Keratinocyte (primary cell): ENCODE measurements around the gene TNIP1. TPM values are rescaled to one million over a fixed set of nuclear protein-coding genes. Genes with fewer than 3 reads are reported as not detected.

Source experiments
- DNase-seq: peaks from one replicate; pipeline ENCODE4 v3.0.0-alpha.2; 2011; ENCODE audit warnings: low read depth, missing footprints, low spot score
- FAIRE-seq: peaks from 2 replicates; lab custom pipeline; 2011; peaks lifted over from hg19 to GRCh38; lab: Jason Lieb, UNC
- H2AFZ ChIP-seq: 2 replicates; pipeline ENCODE4 v1.6.0; 2012; ENCODE audit warnings: low read length, control low read depth, inconsistent platforms; ENCODE audit not compliant: control insufficient read depth
- H3K27ac ChIP-seq: 2 replicates; pipeline ENCODE4 v1.5.1; 2011; ENCODE audit warnings: low read length; ENCODE audit not compliant: control insufficient read depth, insufficient read depth
- H3K27me3 ChIP-seq: 3 replicates; pipeline ENCODE4 v1.6.0; 2011; ENCODE audit warnings: low read length; ENCODE audit not compliant: control insufficient read depth, insufficient read depth; ENCODE audit errors: extremely low read depth
- H3K36me3 ChIP-seq, 2 experiments: 2 replicates in 1 of 2; 3 replicates in 1 of 2; pipeline ENCODE4 v1.5.1; 2011; ENCODE audit warnings: low read length in 2 of 2, mild to moderate bottlenecking in 1 of 2; ENCODE audit not compliant: control insufficient read depth in 2 of 2, insufficient read depth in 2 of 2; ENCODE audit errors: extremely low read depth in 1 of 2
- H3K4me1 ChIP-seq: 3 replicates; pipeline ENCODE4 v1.5.1; 2011; ENCODE audit warnings: low read length; ENCODE audit not compliant: control insufficient read depth, insufficient read depth; ENCODE audit errors: extremely low read depth
- H3K4me2 ChIP-seq: 3 replicates; pipeline ENCODE4 v1.6.0; 2011; ENCODE audit warnings: low read depth, low read length; ENCODE audit not compliant: control insufficient read depth, insufficient read depth; ENCODE audit errors: extremely low read depth
- H3K4me3 ChIP-seq, 3 experiments: fragments of 200-600 bp in 1 of 3; sonication (generic) in 1 of 3; 2 replicates in 2 of 3; 3 replicates in 1 of 3; pipeline ENCODE4 v1.5.1; 2011 to 2016; ENCODE audit warnings: low read length in 3 of 3, mild to moderate bottlenecking in 3 of 3, control low read depth in 2 of 3, inconsistent platforms in 1 of 3, low read depth in 1 of 3, mixed read lengths in 1 of 3, mixed run types in 1 of 3, moderate library complexity in 1 of 3; ENCODE audit not compliant: control insufficient read depth in 2 of 3, insufficient read depth in 2 of 3; ENCODE audit errors: extremely low read depth in 1 of 3
- H3K79me2 ChIP-seq: 2 replicates; pipeline ENCODE4 v1.6.0; 2012; ENCODE audit warnings: low read length; ENCODE audit not compliant: control insufficient read depth, insufficient read depth
- H3K9ac ChIP-seq: 3 replicates; pipeline ENCODE4 v1.6.0; 2011; ENCODE audit warnings: low read length; ENCODE audit not compliant: control insufficient read depth, insufficient read depth; ENCODE audit errors: extremely low read depth
- H3K9me1 ChIP-seq: 3 replicates; pipeline ENCODE4 v1.6.0; 2011; ENCODE audit warnings: low read length; ENCODE audit not compliant: control insufficient read depth, insufficient read depth; ENCODE audit errors: extremely low read depth
- H3K9me3 ChIP-seq: 2 replicates; pipeline ENCODE4 v1.5.1; 2012; ENCODE audit warnings: low read depth, low read length; ENCODE audit not compliant: control insufficient read depth
- H4K20me1 ChIP-seq: 3 replicates; pipeline ENCODE4 v1.6.0; 2011; ENCODE audit warnings: low read length; ENCODE audit not compliant: control insufficient read depth, insufficient read depth; ENCODE audit errors: extremely low read depth
- EZH2 ChIP-seq: IDR thresholded peaks from one replicate; pipeline ENCODE4 v1.6.1; 2012; ENCODE audit warnings: inconsistent platforms, mild to moderate bottlenecking, low read length, moderate library complexity
- dilution Hi-C: fragments of 300-500 bp; cut with MboI; formaldehyde crosslinking; loops from one replicate; pipeline ENCODE4 v1.7.0; 2020; ENCODE audit warnings: low sequenced_read_pairs; ENCODE audit not compliant: extremely low pct_ligation_motif_present
- polyA plus RNA-seq, 5 experiments: library from polyadenylated mRNA; depleted of rRNA in 3 of 5; stranded (reverse) in 3 of 5; stranded (forward) in 1 of 5; unstranded in 1 of 5; fragments of >200 nt; gene quantifications; 1 replicate in 1 of 5; 2 replicates in 3 of 5; 3 replicates in 1 of 5; pipeline versions ENCODE4 v1.2.1 to v1.2.3, GENCODE V29; 2011 to 2012; ENCODE audit warnings: missing spikeins in 2 of 5, low read depth in 1 of 5, low replicate concordance in 1 of 5
- TF ChIP-seq, protein P1 (sequence below), 3 experiments: IDR thresholded peaks in 1 of 3; conservative IDR thresholded peaks in 1 of 3; optimal IDR thresholded peaks in 1 of 3; 2 replicates in 2 of 3; 3 replicates in 1 of 3; pipeline versions ENCODE3 to v1.5.1; 2011; ENCODE audit warnings: low read length in 3 of 3, mild to moderate bottlenecking in 3 of 3, moderate library complexity in 2 of 3, control low read depth in 1 of 3, inconsistent platforms in 1 of 3; ENCODE audit not compliant: insufficient read depth in 2 of 3; ENCODE audit errors: extremely low read depth in 1 of 3

Gene TNIP1
- polyA plus RNA-seq, 1 donor (not counting 4 experiments of a cell fraction or from before 2014, with no cell fraction given): 47.9 TPM

DNA sequence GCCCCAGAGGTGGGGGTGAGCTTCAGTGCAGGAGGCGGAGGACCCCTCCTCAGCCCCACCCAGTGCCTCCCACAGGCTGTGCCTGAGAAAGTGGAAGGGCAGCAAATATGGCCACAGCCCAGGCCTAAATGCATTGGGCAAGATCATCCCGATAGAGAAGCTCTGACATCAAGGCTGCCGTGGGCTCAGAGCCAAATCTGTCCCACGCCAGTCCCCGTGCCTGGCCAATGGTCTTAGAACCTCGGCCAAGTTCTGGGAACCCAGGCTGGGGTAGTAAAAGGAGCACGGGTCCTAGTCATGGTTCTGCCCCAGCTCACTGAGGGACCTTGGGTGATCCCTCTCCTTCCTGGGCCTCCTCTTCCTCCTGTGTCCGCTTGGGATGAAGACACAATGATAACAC lies 27.7 kb upstream of the TNIP1 start:
- FAIRE-seq (no peak), DNase-seq (no peak)
- Histone ChIP-seq H3K36me3 (no peaks in the 10 kb centered on the region), H3K4me1 (no peaks in the 10 kb centered on the region), H3K9ac (no peak overlapping the region), H3K4me2 (no peak overlapping the region), H3K4me3 (no peak overlapping the region), H3K9me1 (no peaks in the 10 kb centered on the region), H3K79me2 (no peaks in the 10 kb centered on the region), H2AFZ (no peak overlapping the region), H3K9me3 (no peaks in the 10 kb centered on the region), H3K27ac (no peak overlapping the region), H3K27me3 (no peaks in the 10 kb centered on the region), H4K20me1 (no peaks in the 10 kb centered on the region)
- TF ChIP-seq, protein P1, sequence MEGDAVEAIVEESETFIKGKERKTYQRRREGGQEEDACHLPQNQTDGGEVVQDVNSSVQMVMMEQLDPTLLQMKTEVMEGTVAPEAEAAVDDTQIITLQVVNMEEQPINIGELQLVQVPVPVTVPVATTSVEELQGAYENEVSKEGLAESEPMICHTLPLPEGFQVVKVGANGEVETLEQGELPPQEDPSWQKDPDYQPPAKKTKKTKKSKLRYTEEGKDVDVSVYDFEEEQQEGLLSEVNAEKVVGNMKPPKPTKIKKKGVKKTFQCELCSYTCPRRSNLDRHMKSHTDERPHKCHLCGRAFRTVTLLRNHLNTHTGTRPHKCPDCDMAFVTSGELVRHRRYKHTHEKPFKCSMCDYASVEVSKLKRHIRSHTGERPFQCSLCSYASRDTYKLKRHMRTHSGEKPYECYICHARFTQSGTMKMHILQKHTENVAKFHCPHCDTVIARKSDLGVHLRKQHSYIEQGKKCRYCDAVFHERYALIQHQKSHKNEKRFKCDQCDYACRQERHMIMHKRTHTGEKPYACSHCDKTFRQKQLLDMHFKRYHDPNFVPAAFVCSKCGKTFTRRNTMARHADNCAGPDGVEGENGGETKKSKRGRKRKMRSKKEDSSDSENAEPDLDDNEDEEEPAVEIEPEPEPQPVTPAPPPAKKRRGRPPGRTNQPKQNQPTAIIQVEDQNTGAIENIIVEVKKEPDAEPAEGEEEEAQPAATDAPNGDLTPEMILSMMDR (optimal IDR thresholded peaks at IDR 0.05 in 1 of 3, IDR thresholded peaks at IDR 0.05 in 1 of 3, conservative IDR thresholded peaks at IDR 0.05 in 1 of 3; ENCODE audit: extremely low read depth in 1 of 3, insufficient read depth in 2 of 3, low read length in 3 of 3): no peak
- TF ChIP-seq EZH2: no peak
- dilution Hi-C loops: no loop called here

DNA sequence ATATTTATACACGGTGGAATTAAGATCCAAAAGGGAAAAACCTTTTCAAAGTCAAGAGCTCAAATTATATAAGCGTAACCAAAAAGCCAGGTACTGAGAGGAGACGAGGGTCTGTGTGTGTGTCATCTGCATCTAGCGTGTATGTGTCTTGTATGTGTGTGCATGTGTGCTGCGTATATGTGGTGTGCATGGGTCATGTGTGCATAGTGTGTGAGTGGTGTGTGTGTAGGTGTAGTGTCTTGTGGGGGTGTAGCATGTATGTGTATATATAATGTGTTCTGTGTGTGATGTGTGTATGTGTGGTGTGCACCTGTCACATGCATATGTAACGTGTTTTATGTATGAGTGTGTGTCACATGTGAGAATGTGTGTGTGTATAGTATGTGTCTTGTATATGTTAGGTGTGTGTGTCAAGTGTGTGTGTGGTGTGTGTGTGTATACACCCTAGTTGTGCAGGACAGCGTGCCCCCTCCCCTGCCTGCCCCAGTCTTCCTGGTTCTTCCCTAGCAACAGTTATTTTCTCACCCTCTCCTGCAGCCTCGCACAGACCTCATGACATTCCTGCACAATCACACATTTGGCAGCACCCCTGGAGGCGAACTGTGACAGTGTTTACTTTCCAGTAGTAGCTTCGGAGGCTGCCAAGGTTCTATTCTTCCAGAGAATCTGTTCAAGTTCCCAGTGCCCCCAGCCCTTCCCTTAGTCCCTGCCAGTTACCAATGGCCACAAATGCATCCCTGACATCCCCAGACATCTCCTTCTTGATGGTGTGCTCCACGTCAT lies 27.1 kb upstream of the TNIP1 start:
- no peak overlapping the region for H3K9ac ChIP-seq
- no peak overlapping the region for H3K4me3 ChIP-seq
- no peaks in the 10 kb centered on the region for H4K20me1 ChIP-seq
- TF ChIP-seq EZH2: no peak
- TF ChIP-seq, protein P1 (optimal IDR thresholded peaks at IDR 0.05 in 1 of 3, IDR thresholded peaks at IDR 0.05 in 1 of 3, conservative IDR thresholded peaks at IDR 0.05 in 1 of 3; ENCODE audit: extremely low read depth in 1 of 3, insufficient read depth in 2 of 3, low read length in 3 of 3): peak in 1 of 3 experiments; percentile 15
- no peak overlapping the region for H3K27ac ChIP-seq
- no peaks in the 10 kb centered on the region for H3K9me3 ChIP-seq
- H3K9me1 ChIP-seq: no peaks in the 10 kb centered on the region
- FAIRE-seq: no peak
- dilution Hi-C loops: no loop called here
- no peaks in the 10 kb centered on the region for H3K36me3 ChIP-seq
- H3K79me2 ChIP-seq: no peaks in the 10 kb centered on the region
- H3K4me1 ChIP-seq: no peaks in the 10 kb centered on the region
- H3K4me2 ChIP-seq: no peak overlapping the region
- no peak overlapping the region for H2AFZ ChIP-seq
- no peaks in the 10 kb centered on the region for H3K27me3 ChIP-seq
- DNase-seq: no peak
